Vein endothelial cell (primary cell): ENCODE results near the gene CEP78. TPM values are rescaled to one million over a fixed set of nuclear protein-coding genes. Genes with fewer than 3 reads are reported as not detected.

Source experiments
- small RNA-seq: library from RNA; depleted of rRNA; stranded (forward); fragments of <200 nt; gene quantifications from one replicate; pipeline ENCODE3, GENCODE V24; 2012
- total RNA-seq: library from RNA; depleted of rRNA; stranded (reverse); fragments of >200 nt; gene quantifications from 2 replicates; pipeline ENCODE4 v1.2.3, GENCODE V29; 2012

The CEP78 gene, protein sequence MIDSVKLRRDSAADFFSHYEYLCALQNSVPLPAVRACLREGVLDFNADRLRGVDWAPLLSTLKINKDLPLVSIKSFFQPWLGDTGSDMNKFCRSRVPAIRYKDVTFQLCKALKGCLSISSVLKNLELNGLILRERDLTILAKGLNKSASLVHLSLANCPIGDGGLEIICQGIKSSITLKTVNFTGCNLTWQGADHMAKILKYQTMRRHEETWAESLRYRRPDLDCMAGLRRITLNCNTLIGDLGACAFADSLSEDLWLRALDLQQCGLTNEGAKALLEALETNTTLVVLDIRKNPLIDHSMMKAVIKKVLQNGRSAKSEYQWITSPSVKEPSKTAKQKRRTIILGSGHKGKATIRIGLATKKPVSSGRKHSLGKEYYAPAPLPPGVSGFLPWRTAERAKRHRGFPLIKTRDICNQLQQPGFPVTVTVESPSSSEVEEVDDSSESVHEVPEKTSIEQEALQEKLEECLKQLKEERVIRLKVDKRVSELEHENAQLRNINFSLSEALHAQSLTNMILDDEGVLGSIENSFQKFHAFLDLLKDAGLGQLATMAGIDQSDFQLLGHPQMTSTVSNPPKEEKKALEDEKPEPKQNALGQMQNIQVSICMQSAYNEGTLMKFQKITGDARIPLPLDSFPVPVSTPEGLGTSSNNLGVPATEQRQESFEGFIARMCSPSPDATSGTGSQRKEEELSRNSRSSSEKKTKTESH
- total RNA-seq: 14.7 and 20.0 TPM in 2 replicates

GRCh38 chr9:78235762-78236550, at the start of gene CEP78:
Gene CEP78, plus strand, starts transcription at chr9:78236075. Its CDS starts 276 bp downstream, at chr9:78236351.

GRCh38 chr9:78296893-78297671, 61.2 kb downstream of the CEP78 start, which contains the start of gene PSAT1:
Gene PSAT1, plus strand, starts transcription at chr9:78297125. Its CDS starts 86 bp downstream, at chr9:78297211.

Small RNA genes lying within 50 kb of the gene (small RNA-seq; reads per million reads assigned to genes)
- gene AL353705.4: not detected

Other genes with a start within 250 kb of the CEP78 start
- gene GNAQ, start 204.3 kb upstream of the CEP78 start, total RNA-seq: 54.2 and 74.9 TPM in 2 replicates
- gene PSAT1, start 61.0 kb downstream of the CEP78 start, total RNA-seq: 30.4 and 36.6 TPM in 2 replicates